Muscle of back (tissue), 11 donors: ENCODE results near the gene NAPG. TPM values are rescaled to one million over a fixed set of nuclear protein-coding genes. Genes with fewer than 3 reads are reported as not detected.
"Not testable (repeated sequence)": the region's sequence is repeated elsewhere in the genome, so short reads cannot be mapped to it uniquely, and the experiment has no call there.

Experiments used
- DNase-seq, 3 donors: peaks; one replicate each; pipeline versions ENCODE4 v3.0.0 to v3.0.0-alpha.2; 2013
- polyA plus RNA-seq, 10 donors: library from polyadenylated mRNA; unstranded; fragments of 120-200 nt; gene quantifications; one replicate each; pipeline ENCODE4 v1.2.1, GENCODE V29; 2013; ENCODE audit not compliant: insufficient read length in 10 of 10

NAPG gene
- polyA plus RNA-seq, 10 donors, result 12.5 to 25.1 (median 16.9) TPM

GRCh38 chr18:10544093-10544748 lies 18.4 kb downstream of the NAPG start:
- no peak for DNase-seq

DNA sequence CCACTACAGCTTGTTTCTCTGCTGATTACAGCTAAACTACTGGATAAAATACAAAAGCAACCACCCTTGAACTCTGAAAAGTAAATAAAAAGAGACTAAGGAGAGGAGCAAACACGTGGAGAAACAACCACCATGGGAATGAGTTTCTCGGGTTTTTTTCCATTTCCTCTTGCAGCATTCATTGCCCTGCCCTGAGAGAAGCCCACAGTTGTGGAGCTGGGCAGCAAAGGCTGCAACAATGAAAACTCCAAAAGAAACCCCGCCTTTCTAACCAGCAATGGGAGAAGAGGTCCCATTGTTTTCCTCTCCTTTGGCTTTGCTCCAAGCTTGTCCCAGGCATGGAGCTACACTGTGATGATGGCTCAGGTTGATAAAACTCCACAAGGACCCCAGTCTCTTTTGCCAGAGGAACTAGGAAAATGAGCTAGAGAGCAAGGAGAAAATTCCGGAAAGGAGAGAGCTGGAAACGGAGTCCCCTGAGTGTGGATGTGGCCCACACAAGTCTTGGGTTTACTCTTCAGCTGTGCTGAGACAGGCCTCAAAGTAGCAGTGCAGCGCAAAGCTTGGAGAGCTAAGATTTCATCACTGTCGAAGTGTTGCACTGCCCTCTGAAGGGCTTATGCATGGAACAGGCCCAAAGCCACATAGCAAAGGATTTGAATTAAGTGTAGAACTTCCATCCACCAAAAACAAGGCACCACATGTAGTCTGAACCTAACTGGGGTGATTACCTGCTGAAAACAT lies 20.9 kb downstream of the NAPG start:
- no peak for DNase-seq

- no peak for DNase-seq
Measured at GRCh38 chr18:10552226-10552625, 26.4 kb downstream of the NAPG start.

DNA sequence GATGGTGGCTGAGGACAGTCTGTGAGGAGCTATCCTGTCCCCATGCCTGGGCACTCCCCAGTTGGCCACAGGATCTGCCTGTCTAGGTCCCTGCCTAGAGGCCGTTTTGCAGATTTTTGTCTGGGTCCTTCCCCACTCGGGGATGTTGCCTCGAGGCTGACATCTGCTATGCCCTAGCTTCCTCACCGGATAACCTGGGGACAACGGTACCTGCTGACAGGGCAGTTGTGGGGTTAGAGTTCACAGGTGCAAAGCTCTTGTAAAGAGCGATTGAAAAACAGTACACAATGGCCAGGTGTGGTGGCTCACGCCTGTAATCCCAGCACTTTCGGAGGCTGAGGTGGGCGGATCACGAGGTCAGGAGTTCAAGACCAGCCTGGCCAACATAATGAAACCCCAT lies 30.4 kb downstream of the NAPG start:
- DNase-seq, result not testable (repeated sequence)

GRCh38 chr18:10557085-10557677 lies 31.4 kb downstream of the NAPG start:
- no peak for DNase-seq

GRCh38 chr18:10558243-10558966 lies 32.6 kb downstream of the NAPG start:
- DNase-seq, result no peak

DNA sequence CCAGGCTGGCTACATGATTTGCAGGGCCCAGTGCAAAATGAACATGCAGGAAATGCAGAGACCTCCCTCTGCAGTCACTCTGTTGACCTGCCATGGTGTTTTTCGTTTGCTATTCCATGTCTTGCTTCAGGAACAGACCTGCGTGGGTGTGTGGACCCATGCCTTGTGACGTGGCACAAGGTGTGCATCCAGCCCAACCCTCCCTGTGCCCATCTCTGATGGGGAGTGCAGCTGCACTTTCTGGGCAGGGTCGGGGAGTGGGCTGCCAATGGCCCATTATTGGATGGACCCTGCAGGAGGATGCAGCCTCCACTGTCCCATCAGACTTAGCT lies 33.1 kb downstream of the NAPG start:
- DNase-seq, result no peak

- DNase-seq, result peak in 2 of 3 donors; percentile 23 to 55
Measured at GRCh38 chr18:10559553-10560451, 34.0 kb downstream of the NAPG start.

GRCh38 chr18:10560452-10561045 lies 34.7 kb downstream of the NAPG start:
- DNase-seq, result peak; percentile 80 to 91 (median 86)

DNA sequence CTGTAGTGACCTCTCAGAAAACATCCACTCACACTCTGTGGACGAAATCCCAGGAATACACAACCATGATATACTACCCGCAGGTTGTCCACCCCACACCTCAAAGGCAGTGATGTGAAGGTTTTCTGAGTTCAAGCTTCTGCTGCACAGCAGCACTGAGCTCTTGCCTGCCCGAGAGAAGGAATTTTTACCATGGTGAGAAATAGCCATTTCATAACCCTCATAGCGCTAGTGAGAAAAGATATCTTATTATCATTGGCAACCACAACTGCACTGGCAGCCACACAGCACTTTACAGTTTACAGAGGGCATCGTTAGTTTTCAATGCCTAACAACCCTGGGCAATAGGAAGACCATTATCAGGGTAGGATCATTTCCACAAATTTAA lies 36.9 kb downstream of the NAPG start:
- DNase-seq, result no peak

GRCh38 chr18:10563886-10564285 lies 38.1 kb downstream of the NAPG start:
- DNase-seq, result no peak

DNA sequence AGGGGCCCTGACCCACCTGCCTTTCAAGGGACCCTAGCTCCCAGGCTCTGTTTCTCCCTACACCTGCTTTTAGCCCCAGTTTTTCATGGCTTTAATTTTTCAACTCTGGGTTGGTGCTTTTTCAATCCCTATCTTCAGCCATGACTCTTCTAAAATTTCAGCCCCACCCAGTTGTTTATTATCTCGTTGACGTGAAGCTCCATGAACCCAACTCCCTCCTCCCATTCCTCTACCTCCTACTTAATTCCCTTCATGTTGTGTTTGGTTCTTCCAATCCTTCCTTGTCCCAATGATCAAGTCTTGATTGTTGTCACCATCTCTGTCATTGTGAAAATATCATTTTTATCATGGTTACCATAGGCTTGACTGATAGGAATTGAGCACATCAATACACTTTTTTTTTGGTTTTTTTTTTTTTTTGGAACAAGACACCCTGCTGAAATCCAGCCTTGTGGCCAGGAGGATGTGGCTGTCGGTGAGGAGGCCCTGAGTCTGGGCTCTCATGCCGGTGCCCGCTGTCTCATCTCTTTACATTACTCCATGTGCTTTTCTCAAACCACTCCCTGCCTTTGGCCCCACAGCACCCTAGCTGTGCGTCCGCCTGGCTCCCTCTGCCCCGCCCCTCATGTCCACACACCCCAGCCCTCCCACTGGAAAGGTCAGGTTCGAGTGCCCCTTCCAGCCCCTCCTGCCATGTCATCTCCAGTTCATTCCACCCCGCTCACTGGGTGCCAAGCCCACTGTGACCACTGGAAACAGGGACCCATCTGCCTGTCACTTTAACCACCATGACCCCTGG lies 39.3 kb downstream of the NAPG start:
- DNase-seq, result no peak

DNA sequence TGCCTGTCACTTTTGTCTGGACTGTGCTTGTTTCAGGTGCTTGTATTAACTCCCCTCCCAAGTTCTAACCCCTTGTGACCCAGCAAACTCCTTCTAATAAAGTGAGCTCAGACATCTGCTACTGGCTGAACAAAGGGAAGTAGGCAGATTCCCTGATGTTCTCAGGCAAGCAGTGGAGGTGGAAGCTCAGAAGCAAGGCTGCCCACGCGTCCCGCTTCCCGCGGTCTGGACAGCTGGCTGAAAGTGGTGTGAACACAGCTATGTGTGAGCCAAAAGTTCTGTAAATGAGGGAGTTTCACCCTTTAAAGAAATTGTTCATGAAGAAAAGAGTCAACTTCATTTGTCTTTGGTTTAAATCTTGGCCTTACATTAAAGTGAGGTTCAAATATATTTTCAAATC lies 40.0 kb downstream of the NAPG start:
- no peak for DNase-seq

DNA sequence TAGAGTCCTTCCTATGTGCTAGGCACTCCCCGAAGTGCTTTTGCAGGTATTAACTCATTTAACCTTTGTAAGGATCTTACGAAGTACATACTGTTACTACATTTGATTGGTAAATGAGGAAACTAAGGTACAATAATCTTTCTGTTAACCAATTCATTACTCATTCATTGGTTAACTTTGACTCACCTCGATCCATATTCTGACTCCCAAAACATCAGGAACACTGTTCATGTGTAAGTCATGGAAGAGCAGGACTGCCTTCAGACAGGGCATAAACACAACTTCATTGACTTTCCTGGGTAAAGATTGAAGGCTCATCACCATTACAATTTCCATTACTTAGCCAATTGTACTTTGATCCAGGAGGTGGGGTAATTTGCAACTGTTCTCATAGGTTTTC lies 40.6 kb downstream of the NAPG start:
- no peak for DNase-seq

GRCh38 chr18:10569941-10570340 lies 44.1 kb downstream of the NAPG start:
- DNase-seq, result not testable (repeated sequence)

DNA sequence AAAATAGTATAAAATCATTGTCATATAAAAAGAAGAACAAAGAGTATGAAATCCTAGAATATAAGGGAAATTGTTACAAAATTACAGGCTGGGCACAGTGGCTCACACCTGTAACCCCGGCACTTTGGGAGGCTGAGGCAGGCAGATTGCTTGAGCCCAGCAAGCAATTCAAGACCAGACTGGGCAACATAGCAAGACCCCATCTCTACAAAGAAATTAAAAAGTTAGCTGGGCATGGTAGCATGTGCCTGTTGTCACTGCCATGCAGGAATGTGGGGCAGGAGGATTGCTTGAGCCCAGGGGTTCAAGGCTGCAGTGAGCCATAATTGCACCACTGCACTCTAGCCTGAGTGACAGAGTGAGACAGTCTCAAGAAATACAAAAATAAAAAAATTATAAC lies 44.8 kb downstream of the NAPG start:
- no peak for DNase-seq

DNA sequence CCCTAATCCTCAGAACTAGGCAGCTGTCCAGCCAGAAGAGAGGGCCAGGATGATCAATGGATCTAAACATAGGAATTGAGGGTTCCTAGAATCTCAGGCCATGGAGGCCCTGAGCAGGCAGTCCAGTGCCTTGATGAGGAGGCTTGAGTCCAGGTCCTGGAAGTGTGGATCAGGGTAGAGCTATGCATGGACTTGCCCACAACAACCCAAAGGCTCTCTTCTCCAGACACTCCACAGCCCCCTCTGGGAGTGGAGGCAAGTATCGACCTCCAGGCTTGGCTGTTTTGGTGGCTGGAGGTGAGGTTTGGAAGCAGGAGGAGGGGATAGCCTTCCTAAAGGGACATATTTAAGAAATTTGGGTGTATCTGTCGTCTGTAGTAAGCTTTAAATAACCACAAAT lies 45.7 kb downstream of the NAPG start:
- DNase-seq, result no peak

GRCh38 chr18:10573261-10573660 lies 47.4 kb downstream of the NAPG start:
- DNase-seq, result not testable (repeated sequence)

DNA sequence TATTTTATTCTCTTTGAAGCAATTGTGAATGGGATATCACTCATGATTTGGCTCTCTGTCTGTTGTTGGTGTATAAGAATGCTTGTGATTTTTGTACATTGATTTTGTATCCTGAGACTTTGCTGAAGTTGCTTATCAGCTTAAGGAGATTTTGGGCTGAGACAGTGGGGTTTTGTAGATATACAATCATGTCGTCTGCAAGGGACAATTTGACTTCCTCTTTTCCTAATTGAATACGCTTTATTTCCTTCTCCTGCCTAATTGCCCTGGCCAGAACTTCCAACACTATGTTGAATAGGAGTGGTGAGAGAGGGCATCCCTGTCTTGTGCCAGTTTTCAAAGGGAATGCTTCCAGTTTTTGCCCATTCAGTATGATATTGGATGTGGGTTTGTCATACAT lies 48.6 kb downstream of the NAPG start:
- DNase-seq, result not testable (repeated sequence)
